ENCODE measurements around the gene UBE2E2.

DNA sequence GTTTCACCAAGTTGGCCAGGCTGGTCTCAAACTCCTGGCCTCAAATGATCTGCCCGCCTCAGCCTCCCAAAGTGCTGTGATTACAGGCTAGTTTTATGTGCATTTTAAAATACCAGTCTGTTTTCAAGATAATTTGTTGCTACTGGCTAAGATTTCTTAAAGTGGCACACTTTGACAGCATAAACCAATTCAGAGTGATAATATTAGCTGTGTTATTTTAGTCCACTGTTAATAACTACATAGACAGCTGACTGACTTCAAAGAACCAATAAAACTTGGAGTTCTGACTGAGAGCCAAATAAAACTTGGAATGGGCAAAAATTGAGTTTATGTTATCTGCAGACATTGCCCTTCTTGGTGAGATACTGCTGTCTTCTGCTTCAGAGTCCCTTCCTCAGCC is 291.8 kb downstream of the UBE2E2 start:
- TF ChIP-seq, protein P1, sequence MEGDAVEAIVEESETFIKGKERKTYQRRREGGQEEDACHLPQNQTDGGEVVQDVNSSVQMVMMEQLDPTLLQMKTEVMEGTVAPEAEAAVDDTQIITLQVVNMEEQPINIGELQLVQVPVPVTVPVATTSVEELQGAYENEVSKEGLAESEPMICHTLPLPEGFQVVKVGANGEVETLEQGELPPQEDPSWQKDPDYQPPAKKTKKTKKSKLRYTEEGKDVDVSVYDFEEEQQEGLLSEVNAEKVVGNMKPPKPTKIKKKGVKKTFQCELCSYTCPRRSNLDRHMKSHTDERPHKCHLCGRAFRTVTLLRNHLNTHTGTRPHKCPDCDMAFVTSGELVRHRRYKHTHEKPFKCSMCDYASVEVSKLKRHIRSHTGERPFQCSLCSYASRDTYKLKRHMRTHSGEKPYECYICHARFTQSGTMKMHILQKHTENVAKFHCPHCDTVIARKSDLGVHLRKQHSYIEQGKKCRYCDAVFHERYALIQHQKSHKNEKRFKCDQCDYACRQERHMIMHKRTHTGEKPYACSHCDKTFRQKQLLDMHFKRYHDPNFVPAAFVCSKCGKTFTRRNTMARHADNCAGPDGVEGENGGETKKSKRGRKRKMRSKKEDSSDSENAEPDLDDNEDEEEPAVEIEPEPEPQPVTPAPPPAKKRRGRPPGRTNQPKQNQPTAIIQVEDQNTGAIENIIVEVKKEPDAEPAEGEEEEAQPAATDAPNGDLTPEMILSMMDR (IDR thresholded peaks at IDR 0.05), result no peak
- no peak for TF ChIP-seq POLR2A (IDR thresholded peaks at IDR 0.05)
